ENCODE data around the gene FCF1.

- no peak for TF ChIP-seq EZH2 (IDR thresholded peaks at IDR 0.05; ENCODE audit: insufficient read depth, low read length)
- peak; percentile 3 for TF ChIP-seq CTCF (IDR thresholded peaks at IDR 0.05; ENCODE audit: insufficient read depth, low read depth, low read length)
Measured at GRCh38 chr14:74786796-74787315, 73.9 kb downstream of the FCF1 start.
